Activated naive CD4-positive, alpha-beta T cell treated with anti-CD3 and anti-CD28 coated beads, Interleukin-2, amount 50 U/mL, for 16 hours (primary cell): ENCODE measurements around the gene NYNRIN.
"Not testable (repeated sequence)": the region's sequence is repeated elsewhere in the genome, so short reads cannot be mapped to it uniquely, and the experiment has no call there.

Experiments used
- DNase-seq: peaks from one replicate; pipeline ENCODE4 v3.0.0-alpha.2; 2020

NYNRIN gene

GRCh38 chr14:24370748-24371147 is 28.1 kb upstream of the NYNRIN start:
- DNase-seq = no peak

GRCh38 chr14:24371605-24372004 is 27.2 kb upstream of the NYNRIN start:
- DNase-seq = not testable (repeated sequence)

GRCh38 chr14:24372701-24373416 is 25.9 kb upstream of the NYNRIN start:
- DNase-seq = no peak

DNA sequence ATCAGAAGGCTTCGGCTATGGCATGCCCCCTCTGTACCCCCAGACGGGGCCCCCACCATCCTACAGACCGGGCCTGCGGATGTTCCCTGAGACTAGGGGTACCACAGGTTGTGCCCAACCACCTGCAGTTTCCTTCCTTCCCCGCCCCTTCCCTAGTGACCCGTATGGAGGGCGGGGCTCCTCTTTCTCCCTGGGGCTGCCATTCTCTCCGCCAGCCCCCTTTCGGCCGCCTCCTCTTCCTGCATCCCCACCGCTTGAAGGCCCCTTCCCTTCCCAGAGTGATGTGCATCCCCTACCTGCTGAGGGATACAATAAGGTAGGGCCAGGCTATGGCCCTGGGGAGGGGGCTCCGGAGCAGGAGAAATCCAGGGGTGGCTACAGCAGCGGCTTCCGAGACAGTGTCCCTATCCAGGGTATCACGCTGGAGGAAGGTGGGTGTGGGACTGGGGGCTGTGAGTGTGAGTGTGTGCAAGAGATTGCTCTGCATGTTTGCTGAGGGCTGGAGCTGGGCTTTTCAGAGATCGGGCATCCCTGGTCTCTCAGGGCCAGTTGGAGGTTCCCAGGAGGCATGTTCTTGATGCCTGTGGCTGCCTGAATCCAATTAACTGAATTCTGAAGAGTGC is 22.2 kb upstream of the NYNRIN start:
- DNase-seq = no peak

GRCh38 chr14:24377126-24377525 is 21.7 kb upstream of the NYNRIN start:
- no peak for DNase-seq

DNA sequence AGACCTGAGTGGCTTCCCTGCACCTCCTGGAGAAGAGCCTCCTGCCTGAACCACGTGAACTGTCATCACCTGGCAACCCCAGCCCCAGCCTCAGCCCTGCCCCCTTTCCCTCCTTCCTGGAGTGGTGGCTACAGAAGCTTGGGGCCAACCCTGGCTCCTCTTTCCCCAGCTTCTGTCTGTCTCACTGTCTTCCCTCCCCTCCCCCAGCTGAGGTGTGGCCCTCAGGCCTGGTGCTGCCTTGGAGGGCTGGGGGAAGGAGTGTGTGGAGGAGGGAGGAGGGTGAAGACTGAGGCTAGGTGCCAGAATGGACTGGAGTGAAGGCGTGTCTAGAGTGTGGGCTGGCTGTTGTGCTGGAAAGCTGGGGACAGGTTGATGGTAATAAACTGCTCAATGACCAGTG is 21.1 kb upstream of the NYNRIN start:
- DNase-seq = no peak

GRCh38 chr14:24378327-24378726 is 20.5 kb upstream of the NYNRIN start:
- no peak for DNase-seq

GRCh38 chr14:24378981-24379906 is 19.6 kb upstream of the NYNRIN start:
- no peak for DNase-seq

- DNase-seq = no peak
These were observed 18.7 kb upstream of the NYNRIN start for GRCh38 chr14:24379907-24380730.

GRCh38 chr14:24381363-24382063 is 17.3 kb upstream of the NYNRIN start:
- no peak for DNase-seq

- DNase-seq = no peak
These were observed 16.8 kb upstream of the NYNRIN start for GRCh38 chr14:24382064-24382371.

DNA sequence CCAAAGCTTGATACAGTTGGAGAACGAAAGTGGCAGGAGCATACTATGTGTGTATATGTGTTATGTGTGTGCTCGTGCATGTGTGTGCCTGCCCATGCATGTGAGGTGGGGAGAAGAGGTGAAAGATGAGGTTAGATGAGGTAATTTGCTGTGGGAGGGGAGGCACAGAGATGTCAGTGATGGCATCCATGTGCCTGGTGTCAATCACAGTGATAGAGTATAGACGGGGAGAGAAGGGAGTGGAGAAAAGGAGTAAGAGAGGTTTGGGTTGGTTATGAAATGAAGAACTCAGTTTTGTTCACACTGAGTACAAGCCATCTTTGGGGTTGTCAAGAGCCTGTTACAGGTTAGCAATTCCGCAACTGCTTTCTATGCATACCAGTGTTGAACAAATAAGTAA is 14.6 kb upstream of the NYNRIN start:
- no peak for DNase-seq

GRCh38 chr14:24385524-24385923 is 13.3 kb upstream of the NYNRIN start:
- no peak for DNase-seq

DNA sequence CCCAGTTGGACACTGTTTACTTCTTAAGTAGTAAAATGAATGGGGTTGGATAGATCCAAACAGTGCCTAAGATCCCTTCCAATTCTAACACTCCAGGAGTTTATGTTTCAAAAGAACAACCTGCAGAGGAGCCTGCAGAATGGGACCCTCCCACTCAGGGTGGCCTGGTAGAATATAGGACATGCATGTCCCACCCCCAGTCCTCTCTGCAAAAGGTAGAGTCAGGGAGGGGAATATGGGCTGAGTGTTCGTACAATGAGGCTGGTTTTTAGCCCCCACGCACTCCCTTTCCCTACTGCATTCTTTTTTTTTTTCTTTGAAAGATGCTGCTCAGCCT is 11.8 kb upstream of the NYNRIN start:
- DNase-seq = no peak

DNA sequence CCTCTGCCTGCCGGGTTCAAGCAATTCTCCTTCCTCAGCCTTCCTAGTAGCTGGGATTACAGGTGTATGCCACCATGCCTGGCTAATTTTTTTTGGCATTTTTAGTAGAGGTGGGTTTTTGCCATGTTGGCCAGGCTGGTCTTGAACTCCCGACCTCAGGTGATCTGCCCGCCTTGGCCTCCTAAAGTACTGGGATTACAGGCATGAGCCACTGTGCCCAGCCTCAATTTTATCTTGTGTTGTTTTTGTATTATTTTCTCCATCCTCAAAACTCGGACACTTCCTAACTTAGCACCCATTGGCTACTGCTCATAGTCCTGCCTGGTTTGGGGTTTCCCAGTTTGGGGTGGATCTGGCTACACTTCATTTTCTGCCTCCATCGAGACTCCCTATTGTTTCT is 11.2 kb upstream of the NYNRIN start:
- not testable (repeated sequence) for DNase-seq

GRCh38 chr14:24388474-24389179 is 10.2 kb upstream of the NYNRIN start:
- DNase-seq = no peak

GRCh38 chr14:24389226-24389848 is 9.5 kb upstream of the NYNRIN start:
- no peak for DNase-seq

DNA sequence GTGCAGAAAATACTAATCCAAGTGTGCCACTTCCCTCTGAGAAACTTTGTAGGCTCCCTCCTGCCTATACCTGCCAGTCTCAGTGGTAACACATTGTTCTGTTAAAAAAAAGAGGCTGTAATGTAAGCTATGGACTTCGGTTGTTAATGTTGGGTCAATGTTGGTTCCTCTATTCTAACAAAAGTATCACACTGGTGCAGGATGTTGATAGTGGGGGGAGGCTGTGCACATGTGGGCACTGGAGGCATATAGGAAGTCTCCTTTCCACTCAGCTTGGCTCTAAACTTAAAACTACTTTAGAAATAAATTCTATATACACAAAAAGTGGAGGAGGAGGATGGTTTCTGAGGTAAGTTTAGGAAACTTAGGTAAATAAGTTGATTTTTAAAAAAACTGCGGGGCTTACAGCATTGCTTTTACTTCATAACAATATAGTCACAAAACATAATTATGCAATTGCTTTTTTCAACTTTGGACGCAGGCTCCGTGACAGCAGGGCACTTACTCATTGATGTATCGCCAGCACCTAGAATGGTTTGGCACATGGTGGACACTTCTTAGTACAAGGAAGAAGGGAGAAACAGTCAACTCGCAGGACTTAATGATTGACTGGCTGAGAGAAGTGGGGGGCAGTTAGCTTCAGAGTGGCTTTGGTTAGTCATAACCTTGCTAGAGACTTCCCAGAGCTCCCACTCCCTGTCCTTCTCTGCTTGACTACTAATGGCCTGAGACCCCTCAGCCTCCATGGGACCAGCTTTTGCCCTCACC is 7.9 kb upstream of the NYNRIN start:
- DNase-seq = no peak

GRCh38 chr14:24392325-24393091 is 6.3 kb upstream of the NYNRIN start:
- DNase-seq = no peak

DNA sequence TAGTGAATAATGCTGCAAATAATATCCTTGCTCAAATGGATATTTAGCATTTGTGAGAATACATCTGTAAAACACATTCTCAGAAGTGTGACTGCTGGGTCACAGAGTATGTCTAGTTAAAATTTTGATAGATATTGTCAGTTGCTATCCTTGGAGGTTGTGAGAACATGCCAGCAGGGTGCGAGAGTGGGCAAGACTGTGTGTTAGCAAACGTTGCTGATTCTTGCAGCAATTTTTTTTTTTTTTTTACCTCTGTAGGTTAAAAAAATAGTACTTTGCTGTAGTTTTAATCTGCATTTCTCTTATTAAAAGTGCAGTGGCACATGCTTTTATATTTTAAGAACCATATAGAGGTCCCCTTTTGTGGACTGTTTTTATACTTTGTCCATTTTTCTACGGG is 4.5 kb upstream of the NYNRIN start:
- DNase-seq = no peak
